Activated T-cell treated with anti-CD3 and anti-CD28 coated beads, Interleukin-2, amount 50 U/mL, for 1 hour (primary cell): Measurements from ENCODE around the gene CYP2W1.

Experiments used
- DNase-seq: peaks from one replicate; pipeline ENCODE4 v3.0.0-alpha.2; 2020

CYP2W1 gene

GRCh38 chr7:1016577-1017531, 33.9 kb downstream of the CYP2W1 start:
- no peak for DNase-seq

- DNase-seq, result no peak
Measured at GRCh38 chr7:1017586-1018333, 34.8 kb downstream of the CYP2W1 start.

GRCh38 chr7:1018334-1018695, 35.3 kb downstream of the CYP2W1 start:
- no peak for DNase-seq

- no peak for DNase-seq
Measured at GRCh38 chr7:1019255-1019785, 36.3 kb downstream of the CYP2W1 start.

GRCh38 chr7:1019789-1020610, 37.0 kb downstream of the CYP2W1 start:
- DNase-seq, result no peak

- no peak for DNase-seq
Measured at GRCh38 chr7:1020849-1021251, 37.9 kb downstream of the CYP2W1 start.

GRCh38 chr7:1021366-1021765, 38.4 kb downstream of the CYP2W1 start:
- DNase-seq, result no peak

GRCh38 chr7:1021931-1022330, 39.0 kb downstream of the CYP2W1 start:
- DNase-seq, result no peak

- DNase-seq, result no peak
Measured at GRCh38 chr7:1022356-1022755, 39.4 kb downstream of the CYP2W1 start.

GRCh38 chr7:1022801-1023465, 40.0 kb downstream of the CYP2W1 start:
- no peak for DNase-seq

GRCh38 chr7:1024331-1024841, 41.4 kb downstream of the CYP2W1 start:
- no peak for DNase-seq

GRCh38 chr7:1024876-1025742, 42.1 kb downstream of the CYP2W1 start:
- no peak for DNase-seq

GRCh38 chr7:1025743-1026581, 43.0 kb downstream of the CYP2W1 start:
- no peak for DNase-seq

GRCh38 chr7:1026721-1027161, 43.8 kb downstream of the CYP2W1 start:
- DNase-seq, result no peak

GRCh38 chr7:1027242-1028043, 44.5 kb downstream of the CYP2W1 start:
- DNase-seq, result peak; percentile 26

GRCh38 chr7:1028044-1028770, 45.2 kb downstream of the CYP2W1 start:
- DNase-seq, result peak; percentile 78

- DNase-seq, result peak; percentile 58
Measured at GRCh38 chr7:1028775-1029636, 46.0 kb downstream of the CYP2W1 start.
